Right renal cortex interstitium (tissue), 3 donors: ENCODE data around the gene ABHD17B. TPM values are rescaled to one million over a fixed set of nuclear protein-coding genes. Genes with fewer than 3 reads are reported as not detected.

Source experiments
- DNase-seq, 3 donors: peaks; one replicate each; pipeline ENCODE4 v3.0.0-alpha.2; 2013; ENCODE audit warnings: low read depth in 3 of 3, low spot score in 2 of 3
- polyA plus RNA-seq, 3 donors: library from polyadenylated mRNA; unstranded; fragments of 120-200 nt; gene quantifications; one replicate each; pipeline ENCODE4 v1.2.1, GENCODE V29; 2013; ENCODE audit not compliant: insufficient read length in 3 of 3

The ABHD17B gene
- polyA plus RNA-seq, 3 donors = 28.1 to 31.1 (median 29.1) TPM

DNA sequence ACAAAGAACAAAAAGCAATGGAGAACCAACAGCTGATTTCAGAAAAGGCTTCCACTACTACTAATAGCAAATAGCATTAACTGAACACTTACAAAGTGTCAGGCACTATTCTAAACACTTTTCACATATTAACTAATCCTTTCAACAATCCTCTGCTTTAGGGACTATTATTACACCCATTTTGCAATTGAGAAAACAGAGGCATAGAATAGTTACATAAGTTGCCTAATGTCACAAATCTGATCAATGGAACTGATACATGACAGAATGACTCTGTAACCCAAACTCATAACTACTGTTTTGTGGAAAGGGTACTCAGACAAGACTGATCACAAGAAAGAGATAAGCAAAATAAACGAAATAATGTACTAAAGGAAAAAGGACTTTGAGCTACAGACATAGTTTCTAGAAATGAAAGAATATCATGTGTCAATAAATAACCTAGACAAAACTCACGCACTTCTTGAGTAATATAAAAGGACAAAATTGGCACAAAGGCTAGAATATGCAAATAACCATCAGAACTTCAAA is 31.3 kb downstream of the ABHD17B start:
- DNase-seq = no peak

DNA sequence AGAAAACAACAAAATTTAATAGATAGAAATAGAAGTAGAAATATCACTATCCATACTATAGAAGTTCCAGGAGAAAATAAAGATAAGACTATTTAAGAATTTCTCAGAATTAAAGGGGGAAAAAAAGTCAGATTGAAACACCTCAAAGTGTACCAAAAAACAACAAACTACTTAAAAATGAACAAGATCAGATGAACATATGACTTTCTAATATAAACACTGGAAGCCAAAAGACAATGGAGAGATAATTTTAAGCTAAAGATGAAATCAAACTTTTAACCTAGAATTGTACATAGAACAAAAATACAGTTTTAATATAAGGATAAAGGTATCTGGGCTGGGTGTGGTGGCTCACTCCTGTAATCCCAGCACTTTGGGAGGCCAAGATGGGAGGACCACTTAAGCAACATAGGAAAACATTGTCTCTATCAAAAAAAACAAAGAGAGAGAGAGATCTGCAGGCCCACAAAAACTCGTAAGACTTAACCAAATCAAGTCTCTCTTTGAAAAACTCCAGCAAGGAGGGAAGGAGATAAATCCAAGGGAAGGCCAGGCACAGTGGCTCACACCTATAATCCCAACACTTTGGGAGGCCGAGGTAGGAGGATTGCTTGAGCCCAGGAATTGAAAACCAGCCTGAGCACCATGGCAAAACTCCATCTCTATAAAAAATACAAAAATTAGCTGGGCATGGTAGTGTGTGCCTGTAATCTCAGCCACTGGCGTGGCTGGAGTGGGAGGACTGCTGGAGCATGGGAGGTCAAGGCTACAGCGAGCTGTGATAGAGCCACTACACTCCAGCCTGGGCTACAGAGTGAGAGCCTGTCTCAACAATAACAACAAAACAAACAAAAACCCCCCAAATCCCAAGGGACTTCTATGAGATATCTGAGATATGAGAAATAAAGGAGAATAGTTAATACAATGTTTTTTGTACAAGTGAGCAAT is 32.4 kb downstream of the ABHD17B start:
- no peak for DNase-seq

DNA sequence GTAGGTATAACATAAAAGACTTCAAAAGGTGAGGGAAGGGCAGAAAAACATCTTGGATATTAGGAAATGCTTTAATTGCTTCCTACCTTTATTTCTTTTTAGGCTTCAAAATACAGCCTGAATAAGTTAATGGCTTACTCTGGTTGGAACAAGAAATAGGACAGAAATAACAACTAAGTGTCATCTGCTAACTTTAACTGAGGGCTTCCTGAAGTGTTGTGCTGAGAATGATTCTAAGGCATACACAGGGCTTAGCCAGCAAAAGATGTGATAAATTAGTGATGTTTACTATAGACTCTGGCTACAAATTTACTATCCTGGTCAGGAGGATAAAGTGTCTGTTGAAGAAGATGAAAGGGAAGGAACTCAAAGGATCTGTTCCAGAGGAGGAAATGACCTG is 34.2 kb downstream of the ABHD17B start:
- DNase-seq = no peak

DNA sequence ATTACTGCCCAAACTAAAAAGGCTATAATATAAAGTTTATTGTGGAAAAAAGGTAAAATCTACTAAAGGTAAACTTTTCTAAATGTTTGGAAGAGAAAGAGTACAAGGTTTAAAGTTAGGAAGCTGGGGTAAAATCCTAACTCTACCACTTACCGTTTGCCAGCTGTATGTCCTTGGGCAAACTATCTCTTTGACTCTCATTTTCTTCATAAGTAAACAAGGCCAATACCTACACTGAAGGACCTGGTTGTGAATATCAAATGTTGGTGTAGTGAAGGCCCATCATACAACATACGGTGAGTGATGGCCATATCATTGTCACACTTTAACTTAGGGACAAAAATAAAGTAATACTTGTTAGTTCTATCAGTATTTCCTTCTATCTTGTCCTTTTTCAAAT is 34.9 kb downstream of the ABHD17B start:
- no peak for DNase-seq

DNA sequence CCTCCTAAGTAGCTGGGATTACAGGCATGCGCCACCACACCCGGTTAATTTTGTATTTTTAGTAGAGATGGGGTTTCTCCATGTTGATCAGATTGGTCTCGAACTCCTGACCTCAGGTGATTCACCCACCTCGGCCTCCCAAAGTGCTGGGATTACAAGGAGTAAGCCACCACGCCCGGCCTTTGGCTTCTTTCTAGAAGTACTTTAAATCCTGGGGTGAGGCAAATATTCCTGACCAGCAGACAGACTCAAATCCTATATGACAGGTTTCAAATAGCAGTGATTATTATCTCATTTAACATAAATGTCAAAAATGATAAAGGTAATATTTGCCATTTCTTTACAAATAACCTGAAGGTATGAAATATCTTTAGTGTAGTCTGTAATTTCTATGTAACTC is 35.6 kb downstream of the ABHD17B start:
- DNase-seq = no peak

DNA sequence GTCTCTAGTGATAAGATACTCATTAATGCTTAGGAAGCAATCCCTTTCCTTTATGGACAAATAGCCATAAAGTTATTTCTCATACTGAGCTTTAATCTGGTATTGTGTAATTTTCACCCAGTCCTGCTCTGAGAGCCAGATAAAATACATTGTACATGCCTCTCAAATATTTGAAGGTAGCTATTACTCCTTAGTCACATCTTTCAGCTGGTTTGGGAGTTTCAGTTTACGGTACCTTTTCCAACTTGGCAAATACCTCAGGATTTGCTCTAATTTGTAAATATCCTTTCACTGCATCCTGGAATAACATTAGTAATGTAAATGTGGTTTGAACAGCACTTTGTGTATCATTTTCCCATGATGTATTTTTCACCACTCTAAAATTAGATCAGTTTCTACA is 47.4 kb downstream of the ABHD17B start:
- DNase-seq = no peak

DNA sequence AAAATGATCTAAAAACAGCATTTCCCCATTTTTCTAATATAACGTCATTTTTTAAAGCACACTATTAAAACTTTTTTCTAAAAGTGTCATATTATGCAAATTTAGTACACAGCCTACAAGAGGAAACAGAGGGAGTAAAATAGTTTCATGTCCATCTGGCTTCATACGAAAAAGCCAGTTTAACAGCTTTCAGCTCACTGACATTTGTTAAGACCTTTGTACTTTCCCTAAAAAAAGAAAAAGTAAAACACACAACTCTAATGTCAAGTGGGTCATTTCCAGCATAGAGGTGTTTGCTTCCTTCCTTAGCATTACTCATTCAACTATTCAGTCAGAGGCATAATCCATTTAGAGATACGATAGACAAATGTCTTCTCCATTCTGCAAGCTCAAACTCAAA is 49.4 kb downstream of the ABHD17B start:
- DNase-seq = no peak

DNA sequence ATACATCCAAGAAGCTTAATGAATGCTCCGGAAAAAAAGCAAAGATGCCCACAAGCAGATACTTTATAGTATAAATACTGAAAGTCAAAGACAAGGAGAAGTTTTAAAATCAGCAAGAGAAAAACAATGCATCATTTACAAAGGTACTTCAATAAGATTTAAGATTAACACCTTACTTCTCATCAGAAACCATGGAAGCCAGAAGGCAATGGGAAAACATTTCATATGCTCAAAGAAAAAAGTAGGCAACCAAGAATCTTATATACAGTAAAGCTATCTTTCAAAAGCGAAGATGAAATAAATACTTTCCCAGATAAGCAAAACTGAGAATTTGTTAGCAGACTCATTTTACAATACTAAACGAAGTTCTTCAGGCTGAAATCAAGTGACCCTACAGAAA is 51.1 kb downstream of the ABHD17B start:
- no peak for DNase-seq

DNA sequence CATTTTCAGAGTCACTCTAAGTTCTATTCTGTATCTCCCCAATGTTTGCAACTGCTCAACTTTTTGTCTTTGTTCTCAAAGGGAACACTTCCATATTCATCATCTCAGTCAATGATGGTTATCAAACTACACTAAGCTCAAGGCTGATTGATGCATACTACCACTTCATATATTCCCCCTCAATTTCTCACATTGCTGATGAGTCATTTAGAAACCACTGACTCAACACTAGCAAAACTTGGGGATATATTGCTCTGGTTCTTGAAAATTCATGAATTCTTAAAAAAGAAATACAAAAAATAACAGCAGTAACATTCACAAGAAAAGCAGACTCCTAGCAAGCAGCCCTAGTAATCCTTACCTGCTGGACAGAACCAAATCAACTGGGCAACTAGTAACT is 52.2 kb downstream of the ABHD17B start:
- DNase-seq = no peak

DNA sequence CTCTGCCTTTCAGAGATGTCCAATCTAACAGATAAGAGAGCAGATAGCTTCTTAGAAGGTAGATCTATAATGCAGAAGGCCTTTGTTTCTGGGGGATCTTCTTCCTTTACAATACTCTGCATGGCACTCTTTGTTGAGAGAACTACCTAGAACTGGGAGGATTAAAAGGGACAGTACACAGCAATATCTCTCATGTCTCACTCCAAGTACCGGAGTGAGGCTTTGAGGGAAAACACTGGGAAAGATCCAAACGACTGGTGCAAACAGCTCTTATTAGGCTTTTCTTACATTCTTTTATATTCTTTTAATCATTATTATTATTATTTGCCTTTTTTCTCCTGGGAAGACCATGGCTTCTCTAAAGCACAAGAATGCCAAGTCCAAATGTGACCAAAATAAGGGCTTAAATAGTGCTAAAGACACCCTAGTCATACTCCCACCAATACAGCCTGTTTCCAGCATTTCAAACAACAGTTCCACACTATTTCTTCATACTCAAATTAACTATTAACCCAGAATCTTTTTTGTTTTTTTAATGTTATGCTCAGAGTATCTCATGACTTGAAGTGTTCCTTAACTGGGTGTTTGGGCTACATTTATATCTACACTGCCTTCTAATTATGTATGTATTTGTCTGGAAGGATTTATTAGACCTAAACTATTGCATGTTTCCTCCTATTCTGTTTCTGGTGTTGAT is 52.7 kb downstream of the ABHD17B start:
- no peak for DNase-seq

DNA sequence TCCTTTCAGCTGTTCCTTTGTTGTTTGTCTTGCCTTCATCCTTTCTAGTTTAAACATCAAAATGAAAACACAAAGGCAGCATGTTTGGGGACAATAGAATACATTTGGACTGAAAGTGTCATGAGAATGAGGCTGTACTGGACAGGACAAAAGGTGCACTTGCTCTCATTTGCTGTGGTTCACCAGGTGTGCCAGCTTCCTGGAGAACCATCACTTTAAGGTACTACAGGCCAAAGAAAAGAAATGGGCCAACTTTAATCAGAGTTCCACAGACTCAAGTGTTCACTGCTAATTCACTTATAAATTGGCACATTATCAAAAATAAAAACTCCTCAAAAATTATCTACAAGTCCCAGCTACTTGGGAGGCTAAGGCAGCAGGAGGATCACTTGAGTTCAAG is 53.8 kb downstream of the ABHD17B start:
- no peak for DNase-seq

DNA sequence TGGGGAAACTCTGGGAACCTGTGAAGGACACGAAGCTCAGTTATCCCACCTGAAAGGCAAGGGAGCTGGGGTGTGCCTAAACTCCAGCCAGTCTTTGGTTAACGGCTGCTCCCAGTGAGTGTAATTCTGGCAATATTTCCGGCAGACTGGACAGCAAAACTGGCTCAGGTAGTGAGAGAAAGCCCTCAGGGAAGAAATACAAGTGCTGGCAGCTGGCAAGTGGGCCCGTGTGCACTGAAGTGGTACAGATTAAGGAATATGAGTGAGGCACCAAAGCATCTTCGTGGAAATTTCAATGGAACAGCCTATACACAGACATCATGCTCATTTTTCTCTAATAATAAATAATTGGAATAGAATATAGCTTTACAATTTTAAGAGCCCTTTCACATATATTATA is 56.2 kb downstream of the ABHD17B start:
- DNase-seq = no peak

DNA sequence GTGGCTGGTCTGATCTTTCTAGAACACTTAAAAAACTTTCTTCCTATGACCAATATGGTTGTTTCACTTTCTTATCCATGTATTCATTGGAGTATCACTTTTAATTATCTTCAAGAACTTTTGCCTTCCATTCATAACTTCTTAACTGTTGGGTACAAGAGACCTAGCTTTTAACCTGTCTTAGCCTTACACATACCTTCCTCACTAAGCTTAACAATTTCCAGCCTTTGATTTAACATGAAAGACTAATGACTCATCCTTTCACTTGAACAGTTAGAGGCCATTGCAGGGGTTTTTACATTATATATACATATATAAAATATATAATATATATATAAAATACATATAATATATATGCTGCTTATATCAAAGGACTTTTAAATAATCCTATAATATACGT is 57.9 kb downstream of the ABHD17B start:
- DNase-seq = no peak

DNA sequence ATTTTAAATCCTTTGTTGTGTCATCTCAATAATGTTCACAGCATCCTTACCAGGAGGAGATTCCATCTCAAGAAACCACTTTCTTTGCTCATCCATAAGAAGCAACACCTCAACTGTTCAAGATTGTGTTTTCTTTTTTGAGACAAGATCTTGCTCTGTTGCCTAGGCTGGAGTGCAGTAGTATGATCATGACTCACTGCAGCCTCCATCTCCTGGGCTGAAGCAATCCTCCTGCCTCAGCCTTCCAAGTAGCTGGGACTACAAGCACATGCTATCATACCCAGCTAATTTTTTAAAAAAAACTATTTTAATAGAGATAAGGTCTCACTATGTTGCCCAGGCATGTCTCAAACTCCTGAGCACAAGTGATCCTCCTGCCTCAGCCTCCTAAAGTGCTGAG is 60.0 kb downstream of the ABHD17B start:
- DNase-seq = no peak

DNA sequence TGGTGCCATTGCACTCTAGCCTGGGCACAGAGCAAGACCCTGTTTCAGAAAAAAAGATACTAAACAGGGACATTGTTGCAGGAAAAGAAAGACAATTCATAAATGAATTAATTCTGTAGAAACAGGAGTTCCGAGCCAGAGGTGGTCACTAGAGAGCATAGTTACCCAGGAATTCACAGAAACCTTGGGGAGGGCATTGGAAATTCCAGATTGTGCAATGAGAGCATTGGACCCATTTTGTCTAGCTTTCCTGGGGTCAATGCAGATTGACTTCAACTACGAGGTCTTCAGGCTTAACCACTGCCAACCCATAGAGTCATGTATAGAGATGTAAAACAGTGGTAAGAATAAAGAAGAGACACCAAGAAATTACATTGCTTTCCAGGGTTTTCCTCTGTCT is 63.1 kb downstream of the ABHD17B start:
- no peak for DNase-seq

DNA sequence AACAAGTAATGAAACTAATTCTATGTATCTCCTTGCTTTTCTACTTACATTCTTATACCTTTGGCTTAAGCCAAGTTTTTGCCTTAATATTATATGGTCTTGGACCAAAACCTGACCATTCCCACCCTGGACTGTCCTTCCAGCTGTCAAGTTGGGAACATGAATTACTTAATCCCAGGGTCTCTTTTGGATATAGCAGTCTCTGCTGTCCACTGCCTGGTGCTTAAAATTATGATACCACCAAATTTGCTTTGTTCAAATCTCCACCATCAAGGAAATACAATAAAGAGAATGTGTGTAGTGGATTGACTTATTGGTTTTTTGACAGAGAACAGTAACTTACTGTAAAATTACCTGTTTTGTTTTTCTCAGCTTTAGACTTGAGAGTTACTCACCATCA is 66.2 kb downstream of the ABHD17B start:
- DNase-seq = no peak

DNA sequence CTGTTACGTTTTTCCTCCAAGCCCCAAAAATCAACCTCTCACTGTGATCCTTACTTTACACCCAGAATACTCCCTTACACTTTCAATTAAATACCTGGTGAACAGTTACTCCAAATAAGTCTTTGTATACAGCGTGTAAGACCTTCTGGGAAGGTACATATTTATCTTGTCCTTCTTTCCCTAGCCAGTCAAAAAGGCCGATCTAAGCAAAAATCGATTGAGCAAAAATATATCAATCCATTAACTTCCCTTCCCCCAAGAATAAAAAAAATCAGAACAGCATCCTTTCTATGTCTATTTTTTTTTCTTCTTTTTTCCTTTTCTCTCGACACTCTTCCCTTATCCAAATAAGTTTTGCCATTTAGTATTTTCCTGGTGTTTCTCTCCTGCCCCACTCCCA is 71.3 kb downstream of the ABHD17B start:
- DNase-seq = no peak

DNA sequence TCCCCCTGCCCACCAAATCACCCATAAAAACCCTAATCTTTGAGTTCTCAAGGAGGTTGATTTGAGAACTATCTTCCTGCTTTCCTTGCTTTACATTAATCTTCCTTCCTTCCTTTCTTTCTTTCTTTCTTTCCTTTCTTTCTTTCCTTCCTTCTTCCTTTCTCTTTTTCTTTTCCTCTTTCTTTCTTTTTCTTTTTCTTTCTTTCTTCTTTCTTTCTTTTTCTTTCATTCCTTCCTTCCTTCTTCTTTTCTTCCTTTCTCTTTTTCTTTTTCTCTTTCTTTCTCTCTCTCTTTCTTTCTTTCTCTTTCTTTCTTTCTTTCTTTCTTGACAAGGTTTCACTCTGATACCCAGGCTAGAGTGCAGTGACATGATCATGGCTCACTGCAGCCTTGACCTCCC is 75.4 kb downstream of the ABHD17B start:
- DNase-seq = no peak

DNA sequence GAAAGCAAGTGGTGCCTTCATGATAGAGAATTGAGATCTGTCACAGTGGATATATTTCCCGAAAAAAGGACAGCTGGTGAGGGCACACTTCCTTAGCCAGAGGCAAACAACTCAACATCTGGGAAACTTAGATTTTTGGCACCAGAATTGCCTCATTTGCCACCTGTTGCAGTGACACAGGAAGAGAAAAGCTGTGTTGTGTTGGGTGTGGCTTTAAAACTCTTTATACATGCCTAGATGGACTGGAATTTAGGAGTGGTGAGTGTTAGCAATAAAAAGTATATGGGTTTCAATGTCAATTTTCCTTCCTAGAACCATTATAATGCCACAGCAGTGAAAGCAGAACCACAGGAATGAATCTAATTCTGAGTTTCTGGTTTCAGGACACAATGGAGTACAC is 80.1 kb downstream of the ABHD17B start:
- DNase-seq = no peak

DNA sequence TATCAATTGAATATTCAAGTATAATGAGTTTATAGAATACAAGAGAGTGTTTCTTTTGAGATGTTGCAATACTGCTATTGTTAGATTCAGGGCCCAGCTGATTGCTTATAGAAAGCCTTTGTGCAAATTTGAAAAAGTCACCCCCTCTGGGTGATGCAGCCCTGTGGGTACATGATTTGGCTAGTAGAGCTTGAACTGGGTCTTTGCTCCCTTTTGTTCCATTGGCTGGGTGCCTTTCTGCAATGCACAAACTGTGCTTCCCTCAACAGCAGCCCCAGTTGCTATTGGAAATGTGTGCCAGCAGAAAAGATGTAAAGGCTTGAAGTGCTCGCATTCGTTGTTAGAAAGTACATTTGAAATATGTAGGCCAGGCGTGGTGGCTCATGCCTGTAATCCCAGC is 80.8 kb downstream of the ABHD17B start:
- no peak for DNase-seq

DNA sequence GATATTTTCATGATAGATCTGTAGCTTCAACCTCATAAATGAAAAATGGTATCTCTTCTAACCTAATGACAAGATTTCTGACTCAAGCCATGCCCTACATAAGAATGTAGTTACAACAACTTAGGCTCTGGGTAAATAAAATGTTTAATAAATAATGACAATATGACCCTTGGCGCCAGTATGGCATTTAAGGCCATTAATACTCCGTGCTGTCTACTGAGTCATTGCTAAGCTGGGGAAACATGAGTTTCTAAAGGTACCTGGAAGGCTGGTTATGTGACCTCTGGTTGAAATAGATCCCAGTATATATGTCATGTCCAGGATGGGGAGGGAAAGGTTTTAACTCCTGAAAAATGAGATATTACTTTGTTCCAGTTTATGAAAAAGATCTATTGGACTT is 84.7 kb downstream of the ABHD17B start:
- no peak for DNase-seq

DNA sequence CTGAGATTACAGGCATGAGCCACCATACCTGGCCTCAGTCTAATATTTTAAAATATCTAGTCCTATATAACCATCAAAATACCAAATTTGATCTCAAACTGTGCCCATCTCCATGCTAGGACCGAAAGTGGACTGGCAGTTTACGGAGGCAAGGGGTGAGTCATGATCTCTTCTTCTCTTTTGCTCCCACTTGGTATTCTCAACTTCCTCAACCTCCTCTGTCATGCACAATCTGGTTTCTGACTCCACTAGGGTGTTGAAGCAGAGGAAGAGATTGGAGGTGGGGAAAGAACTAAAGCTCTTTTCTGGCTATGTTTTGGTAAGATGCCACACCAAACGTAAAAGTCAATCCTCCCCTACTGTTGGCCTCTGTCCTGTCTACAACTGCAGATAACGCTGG is 86.7 kb downstream of the ABHD17B start:
- DNase-seq = no peak
